WTC11 (cell line): ENCODE measurements around the gene GATM. TPM values are rescaled to one million over a fixed set of nuclear protein-coding genes. Genes with fewer than 3 reads are reported as not detected.

Experiments
- ATAC-seq: fragments of 200-7000 bp; cut with Tn5 transposase; 2 replicates; pipeline ENCODE4 v1.10.0; 2021; ENCODE audit warnings: mild to moderate bottlenecking, moderate library complexity
- Bru-seq: library from RNA; stranded (reverse); fragments of 400-500 nt; gene quantifications from one replicate; lab custom pipeline; 2021; lab: Mats Ljungman, UMichigan
- CTCF ChIA-PET: fragments of 300-600 bp; sonication (Branson Sonifier 250); formaldehyde crosslinking; loops from one replicate; lab custom pipeline; 2021; ENCODE audit warnings: antibody characterized with exemption; lab: Charles Lee
- POLR2A ChIA-PET: fragments of 350-600 bp; sonication (Branson Sonifier 250); formaldehyde crosslinking; loops from one replicate; lab custom pipeline; 2021; ENCODE audit warnings: antibody characterized with exemption; lab: Charles Lee
- DNase-seq: peaks from one replicate; pipeline ENCODE4 v3.0.0; 2021; ENCODE audit warnings: low spot score
- H3K27ac Mint-ChIP-seq: 2 replicates; pipeline ENCODE4 v1.8.0; 2021; ENCODE audit warnings: mixed read lengths
- H3K27me3 Mint-ChIP-seq: 2 replicates; pipeline ENCODE4 v1.8.0; 2021; ENCODE audit warnings: low read depth, mild to moderate bottlenecking, moderate library complexity, mixed read lengths
- H3K36me3 Mint-ChIP-seq: 2 replicates; pipeline ENCODE4 v1.8.0; 2021; ENCODE audit warnings: mixed read lengths
- H3K4me1 Mint-ChIP-seq: 2 replicates; pipeline ENCODE4 v1.8.0; 2022; ENCODE audit warnings: mixed read lengths
- H3K4me3 Mint-ChIP-seq: 2 replicates; pipeline ENCODE4 v1.8.0; 2021; ENCODE audit warnings: mild to moderate bottlenecking, moderate library complexity, mixed read lengths
- H3K9me3 Mint-ChIP-seq: 2 replicates; pipeline ENCODE4 v1.8.0; 2021; ENCODE audit warnings: mixed read lengths
- ATF1 ChIP-seq: sonication (generic); formaldehyde crosslinking; IDR thresholded peaks from 2 replicates; pipeline ENCODE4 v1.8.1; 2023; ENCODE audit warnings: mild to moderate bottlenecking, moderate library complexity, missing genetic modification reagents
- CREM ChIP-seq: sonication (generic); formaldehyde crosslinking; IDR thresholded peaks from 2 replicates; pipeline ENCODE4 v1.8.1; 2022; ENCODE audit warnings: mild to moderate bottlenecking, missing genetic modification reagents, moderate library complexity
- EMX1 ChIP-seq: fragments of 250-450 bp; sonication (Bioruptor Pico); IDR thresholded peaks from 2 replicates; pipeline ENCODE4 v1.8.0; 2021; ENCODE audit warnings: mild to moderate bottlenecking
- ETV6 ChIP-seq: sonication (generic); formaldehyde crosslinking; IDR thresholded peaks from 2 replicates; pipeline ENCODE4 v1.8.1; 2022; ENCODE audit warnings: mild to moderate bottlenecking, missing genetic modification reagents
- IRF2 ChIP-seq: sonication (generic); formaldehyde crosslinking; IDR thresholded peaks from 2 replicates; pipeline ENCODE4 v1.8.0; 2022; ENCODE audit warnings: low read depth, missing genetic modification reagents, borderline replicate concordance
- NR2C2 ChIP-seq: sonication (generic); formaldehyde crosslinking; IDR thresholded peaks from 2 replicates; pipeline ENCODE4 v1.8.0; 2022; ENCODE audit warnings: mild to moderate bottlenecking, missing genetic modification reagents
- TP53 ChIP-seq: sonication (generic); formaldehyde crosslinking; IDR thresholded peaks from 2 replicates; pipeline ENCODE4 v1.8.1; 2023; ENCODE audit warnings: mild to moderate bottlenecking, missing genetic modification reagents
- ZNF138 ChIP-seq: sonication (generic); formaldehyde crosslinking; conservative IDR thresholded peaks from 2 replicates; pipeline ENCODE4 v1.8.1; 2022; ENCODE audit warnings: mild to moderate bottlenecking, moderate library complexity, missing genetic modification reagents
- ZNF263 ChIP-seq: sonication (generic); formaldehyde crosslinking; IDR thresholded peaks from 2 replicates; pipeline ENCODE4 v1.8.1; 2022; ENCODE audit warnings: low read depth, mild to moderate bottlenecking, moderate library complexity, missing genetic modification reagents
- long read RNA-seq, 3 experiments: library from RNA in 1 of 3; library from capped mRNA in 1 of 3; library from polyadenylated mRNA in 1 of 3; unstranded in 2 of 3; stranded (forward) in 1 of 3; transcript quantifications; one replicate each; pipeline ENCODE4 v2.0.0, GENCODE V29; 2021
- total RNA-seq: library from RNA; stranded (reverse); gene quantifications from 3 replicates; pipeline ENCODE4 v1.2.3, GENCODE V29; 2021
- TF ChIP-seq, protein P1 (sequence below): sonication (generic); formaldehyde crosslinking; IDR thresholded peaks from 2 replicates; pipeline ENCODE4 v1.8.0; 2022; ENCODE audit warnings: mild to moderate bottlenecking, missing genetic modification reagents
- TF ChIP-seq, protein P2 (sequence below): sonication (generic); formaldehyde crosslinking; IDR thresholded peaks from 2 replicates; pipeline ENCODE4 v1.8.0; 2023; ENCODE audit warnings: missing genetic modification reagents, mild to moderate bottlenecking, borderline replicate concordance
- TF ChIP-seq, protein P3 (sequence below): sonication (generic); formaldehyde crosslinking; IDR thresholded peaks from 2 replicates; pipeline ENCODE4 v1.8.0; 2023; ENCODE audit warnings: mild to moderate bottlenecking, missing genetic modification reagents
- TF ChIP-seq, protein P4 (sequence below): sonication (generic); formaldehyde crosslinking; IDR thresholded peaks from 2 replicates; pipeline ENCODE4 v1.8.1; 2023; ENCODE audit warnings: mild to moderate bottlenecking, missing genetic modification reagents, moderate library complexity
- TF ChIP-seq, protein P5 (sequence below): sonication (generic); formaldehyde crosslinking; IDR thresholded peaks from 2 replicates; pipeline ENCODE4 v1.8.0; 2022; ENCODE audit warnings: mild to moderate bottlenecking, missing genetic modification reagents
- TF ChIP-seq, protein P6 (sequence below): sonication (generic); formaldehyde crosslinking; IDR thresholded peaks from 2 replicates; pipeline ENCODE4 v1.8.1; 2023; ENCODE audit warnings: mild to moderate bottlenecking, moderate library complexity, missing genetic modification reagents
- TF ChIP-seq, protein P7 (sequence below): fragments of 200-600 bp; IDR thresholded peaks from 2 replicates; pipeline ENCODE4 v1.8.0; 2022; ENCODE audit warnings: antibody characterized with exemption
- TF ChIP-seq, protein P8 (sequence below): fragments of 250-450 bp; sonication (Bioruptor Pico); IDR thresholded peaks from 2 replicates; pipeline ENCODE4 v1.9.0; 2021; ENCODE audit warnings: moderate library complexity, mild to moderate bottlenecking, inconsistent platforms, borderline replicate concordance

GATM gene, protein sequence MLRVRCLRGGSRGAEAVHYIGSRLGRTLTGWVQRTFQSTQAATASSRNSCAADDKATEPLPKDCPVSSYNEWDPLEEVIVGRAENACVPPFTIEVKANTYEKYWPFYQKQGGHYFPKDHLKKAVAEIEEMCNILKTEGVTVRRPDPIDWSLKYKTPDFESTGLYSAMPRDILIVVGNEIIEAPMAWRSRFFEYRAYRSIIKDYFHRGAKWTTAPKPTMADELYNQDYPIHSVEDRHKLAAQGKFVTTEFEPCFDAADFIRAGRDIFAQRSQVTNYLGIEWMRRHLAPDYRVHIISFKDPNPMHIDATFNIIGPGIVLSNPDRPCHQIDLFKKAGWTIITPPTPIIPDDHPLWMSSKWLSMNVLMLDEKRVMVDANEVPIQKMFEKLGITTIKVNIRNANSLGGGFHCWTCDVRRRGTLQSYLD
- total RNA-seq (10.1 to 18.0 TPM (median 17.0 TPM) in 3 replicates), Bru-seq, nascent RNA (percentile 54 among the genes with signal in this experiment)
- long read RNA-seq, experiment 1, transcript GATM-201 (9 exons, 2,597 nt): major isoform, 38 of 49 reads
- long read RNA-seq, experiment 1, partial matches to known transcripts: 5 of 49 reads
- long read RNA-seq, experiment 1, other reads (novel, unspliced or antisense): 1 of 49 reads
- long read RNA-seq, experiment 2, transcript GATM-201 (9 exons, 2,597 nt): major isoform, 23 of 34 reads
- long read RNA-seq, experiment 2, partial matches to known transcripts: 3 of 34 reads
- long read RNA-seq, experiment 2, other reads (novel, unspliced or antisense): 8 of 34 reads
- long read RNA-seq, experiment 3, transcript GATM-201 (9 exons, 2,597 nt): major isoform, 6 of 6 reads
- long read RNA-seq, experiment 3, partial matches to known transcripts: 0 of 6 reads
- long read RNA-seq, experiment 3, other reads (novel, unspliced or antisense): 0 of 6 reads

DNA sequence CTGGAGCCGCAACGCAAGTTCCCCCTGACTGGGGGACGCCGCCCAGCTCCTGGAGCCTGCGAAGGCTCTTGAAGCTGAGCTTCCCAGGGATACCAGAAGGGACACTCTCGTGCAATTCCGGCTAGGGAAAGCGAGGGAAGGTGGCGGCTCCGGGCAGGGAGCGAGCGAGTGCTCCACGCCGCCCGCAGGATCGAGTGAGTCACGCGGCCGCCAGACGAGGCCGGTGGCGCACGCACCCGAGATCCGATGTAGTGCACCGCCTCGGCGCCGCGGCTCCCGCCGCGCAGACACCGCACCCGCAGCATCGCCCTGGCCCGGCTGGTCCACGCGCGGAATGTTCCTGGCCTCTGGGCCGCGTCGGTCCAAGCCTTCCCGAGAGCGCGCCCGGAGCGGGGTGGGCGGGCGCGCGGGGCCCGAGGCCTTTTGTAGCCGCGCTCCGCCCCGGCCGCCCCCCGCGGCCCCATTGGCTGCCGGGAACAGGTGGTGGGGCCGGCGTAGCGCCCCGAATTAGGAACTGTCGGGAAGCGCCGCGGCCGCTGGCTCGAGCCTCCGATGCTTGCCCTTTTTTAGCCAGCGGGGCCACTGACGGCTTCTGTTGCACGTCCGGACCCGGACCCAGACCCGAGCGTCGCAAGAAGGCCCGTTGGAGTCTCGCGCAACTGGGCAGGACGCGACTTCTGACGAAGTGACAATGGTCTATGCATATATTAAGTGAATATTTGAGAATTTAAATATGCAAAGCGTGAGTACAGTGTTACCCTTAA lies at the start of gene GATM:
TSS of gene GATM (minus strand) at position 396 of the 764 bp plus-strand sequence. CDS start at position 305, 91 bp downstream.
- no peak within 1 kb of the TSS for H3K27ac Mint-ChIP-seq
- ATAC-seq (peak; percentile 88), DNase-seq (peak; percentile 74)
- peaks cover 11% of the 10 kb centered on the region for H3K4me1 Mint-ChIP-seq
- peaks cover 3% of the 10 kb centered on the region; the same call in 1 of the 2 replicates for H3K9me3 Mint-ChIP-seq
- H3K27me3 Mint-ChIP-seq: peaks cover 90% of the 10 kb centered on the region
- CTCF ChIA-PET: interaction anchor here (0.7 to 1.6 kb wide), 7 partner anchors 15 to 650 kb away, joined by 3 to 7 read pairs (median 4); a partner anchor contains a TSS
- peak within 1 kb of the TSS; percentile 83 for H3K4me3 Mint-ChIP-seq
- H3K36me3 Mint-ChIP-seq: peaks cover 7% of the 10 kb centered on the region; the same call in 1 of the 2 replicates
- POLR2A ChIA-PET: interaction anchor here (0.6 to 1.6 kb wide), 2 partner anchors 24 to 212 kb away, joined by 3 to 7 read pairs; a partner anchor contains a TSS
- TF ChIP-seq, protein P1, sequence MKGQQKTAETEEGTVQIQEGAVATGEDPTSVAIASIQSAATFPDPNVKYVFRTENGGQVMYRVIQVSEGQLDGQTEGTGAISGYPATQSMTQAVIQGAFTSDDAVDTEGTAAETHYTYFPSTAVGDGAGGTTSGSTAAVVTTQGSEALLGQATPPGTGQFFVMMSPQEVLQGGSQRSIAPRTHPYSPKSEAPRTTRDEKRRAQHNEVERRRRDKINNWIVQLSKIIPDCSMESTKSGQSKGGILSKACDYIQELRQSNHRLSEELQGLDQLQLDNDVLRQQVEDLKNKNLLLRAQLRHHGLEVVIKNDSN (CRISPR knock-in tag): peak; percentile 56; the same call in 1 of the 2 replicates
- TF ChIP-seq, protein P2, sequence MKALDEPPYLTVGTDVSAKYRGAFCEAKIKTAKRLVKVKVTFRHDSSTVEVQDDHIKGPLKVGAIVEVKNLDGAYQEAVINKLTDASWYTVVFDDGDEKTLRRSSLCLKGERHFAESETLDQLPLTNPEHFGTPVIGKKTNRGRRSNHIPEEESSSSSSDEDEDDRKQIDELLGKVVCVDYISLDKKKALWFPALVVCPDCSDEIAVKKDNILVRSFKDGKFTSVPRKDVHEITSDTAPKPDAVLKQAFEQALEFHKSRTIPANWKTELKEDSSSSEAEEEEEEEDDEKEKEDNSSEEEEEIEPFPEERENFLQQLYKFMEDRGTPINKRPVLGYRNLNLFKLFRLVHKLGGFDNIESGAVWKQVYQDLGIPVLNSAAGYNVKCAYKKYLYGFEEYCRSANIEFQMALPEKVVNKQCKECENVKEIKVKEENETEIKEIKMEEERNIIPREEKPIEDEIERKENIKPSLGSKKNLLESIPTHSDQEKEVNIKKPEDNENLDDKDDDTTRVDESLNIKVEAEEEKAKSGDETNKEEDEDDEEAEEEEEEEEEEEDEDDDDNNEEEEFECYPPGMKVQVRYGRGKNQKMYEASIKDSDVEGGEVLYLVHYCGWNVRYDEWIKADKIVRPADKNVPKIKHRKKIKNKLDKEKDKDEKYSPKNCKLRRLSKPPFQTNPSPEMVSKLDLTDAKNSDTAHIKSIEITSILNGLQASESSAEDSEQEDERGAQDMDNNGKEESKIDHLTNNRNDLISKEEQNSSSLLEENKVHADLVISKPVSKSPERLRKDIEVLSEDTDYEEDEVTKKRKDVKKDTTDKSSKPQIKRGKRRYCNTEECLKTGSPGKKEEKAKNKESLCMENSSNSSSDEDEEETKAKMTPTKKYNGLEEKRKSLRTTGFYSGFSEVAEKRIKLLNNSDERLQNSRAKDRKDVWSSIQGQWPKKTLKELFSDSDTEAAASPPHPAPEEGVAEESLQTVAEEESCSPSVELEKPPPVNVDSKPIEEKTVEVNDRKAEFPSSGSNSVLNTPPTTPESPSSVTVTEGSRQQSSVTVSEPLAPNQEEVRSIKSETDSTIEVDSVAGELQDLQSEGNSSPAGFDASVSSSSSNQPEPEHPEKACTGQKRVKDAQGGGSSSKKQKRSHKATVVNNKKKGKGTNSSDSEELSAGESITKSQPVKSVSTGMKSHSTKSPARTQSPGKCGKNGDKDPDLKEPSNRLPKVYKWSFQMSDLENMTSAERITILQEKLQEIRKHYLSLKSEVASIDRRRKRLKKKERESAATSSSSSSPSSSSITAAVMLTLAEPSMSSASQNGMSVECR (CRISPR knock-in tag): peak; percentile 61; the same call in 1 of the 2 replicates
- TF ChIP-seq, protein P3, sequence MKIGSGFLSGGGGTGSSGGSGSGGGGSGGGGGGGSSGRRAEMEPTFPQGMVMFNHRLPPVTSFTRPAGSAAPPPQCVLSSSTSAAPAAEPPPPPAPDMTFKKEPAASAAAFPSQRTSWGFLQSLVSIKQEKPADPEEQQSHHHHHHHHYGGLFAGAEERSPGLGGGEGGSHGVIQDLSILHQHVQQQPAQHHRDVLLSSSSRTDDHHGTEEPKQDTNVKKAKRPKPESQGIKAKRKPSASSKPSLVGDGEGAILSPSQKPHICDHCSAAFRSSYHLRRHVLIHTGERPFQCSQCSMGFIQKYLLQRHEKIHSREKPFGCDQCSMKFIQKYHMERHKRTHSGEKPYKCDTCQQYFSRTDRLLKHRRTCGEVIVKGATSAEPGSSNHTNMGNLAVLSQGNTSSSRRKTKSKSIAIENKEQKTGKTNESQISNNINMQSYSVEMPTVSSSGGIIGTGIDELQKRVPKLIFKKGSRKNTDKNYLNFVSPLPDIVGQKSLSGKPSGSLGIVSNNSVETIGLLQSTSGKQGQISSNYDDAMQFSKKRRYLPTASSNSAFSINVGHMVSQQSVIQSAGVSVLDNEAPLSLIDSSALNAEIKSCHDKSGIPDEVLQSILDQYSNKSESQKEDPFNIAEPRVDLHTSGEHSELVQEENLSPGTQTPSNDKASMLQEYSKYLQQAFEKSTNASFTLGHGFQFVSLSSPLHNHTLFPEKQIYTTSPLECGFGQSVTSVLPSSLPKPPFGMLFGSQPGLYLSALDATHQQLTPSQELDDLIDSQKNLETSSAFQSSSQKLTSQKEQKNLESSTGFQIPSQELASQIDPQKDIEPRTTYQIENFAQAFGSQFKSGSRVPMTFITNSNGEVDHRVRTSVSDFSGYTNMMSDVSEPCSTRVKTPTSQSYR: 0 out of 2 replicates have a peak, but pooled peaks have one; percentile 35
- TF ChIP-seq, protein P4, sequence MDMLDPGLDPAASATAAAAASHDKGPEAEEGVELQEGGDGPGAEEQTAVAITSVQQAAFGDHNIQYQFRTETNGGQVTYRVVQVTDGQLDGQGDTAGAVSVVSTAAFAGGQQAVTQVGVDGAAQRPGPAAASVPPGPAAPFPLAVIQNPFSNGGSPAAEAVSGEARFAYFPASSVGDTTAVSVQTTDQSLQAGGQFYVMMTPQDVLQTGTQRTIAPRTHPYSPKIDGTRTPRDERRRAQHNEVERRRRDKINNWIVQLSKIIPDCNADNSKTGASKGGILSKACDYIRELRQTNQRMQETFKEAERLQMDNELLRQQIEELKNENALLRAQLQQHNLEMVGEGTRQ (CRISPR knock-in tag): peak; percentile 71
- TF ChIP-seq EMX1 (no peak), ATF1 (0 out of 2 replicates have a peak, but pooled peaks have one; percentile 39), IRF2 (CRISPR knock-in tag) (no peak), ZNF263 (CRISPR knock-in tag) (peak; percentile 74), NR2C2 (CRISPR knock-in tag) (no peak), CREM (peak; percentile 72; the same call in 1 of the 2 replicates), ETV6 (peak; percentile 83), ZNF138 (CRISPR knock-in tag) (no peak), TP53 (CRISPR knock-in tag) (0 out of 2 replicates have a peak, but pooled peaks have one; percentile 44)
- TF ChIP-seq, protein P5, sequence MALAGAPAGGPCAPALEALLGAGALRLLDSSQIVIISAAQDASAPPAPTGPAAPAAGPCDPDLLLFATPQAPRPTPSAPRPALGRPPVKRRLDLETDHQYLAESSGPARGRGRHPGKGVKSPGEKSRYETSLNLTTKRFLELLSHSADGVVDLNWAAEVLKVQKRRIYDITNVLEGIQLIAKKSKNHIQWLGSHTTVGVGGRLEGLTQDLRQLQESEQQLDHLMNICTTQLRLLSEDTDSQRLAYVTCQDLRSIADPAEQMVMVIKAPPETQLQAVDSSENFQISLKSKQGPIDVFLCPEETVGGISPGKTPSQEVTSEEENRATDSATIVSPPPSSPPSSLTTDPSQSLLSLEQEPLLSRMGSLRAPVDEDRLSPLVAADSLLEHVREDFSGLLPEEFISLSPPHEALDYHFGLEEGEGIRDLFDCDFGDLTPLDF (CRISPR knock-in tag): peak; percentile 75; the same call in 1 of the 2 replicates
- TF ChIP-seq, protein P6, sequence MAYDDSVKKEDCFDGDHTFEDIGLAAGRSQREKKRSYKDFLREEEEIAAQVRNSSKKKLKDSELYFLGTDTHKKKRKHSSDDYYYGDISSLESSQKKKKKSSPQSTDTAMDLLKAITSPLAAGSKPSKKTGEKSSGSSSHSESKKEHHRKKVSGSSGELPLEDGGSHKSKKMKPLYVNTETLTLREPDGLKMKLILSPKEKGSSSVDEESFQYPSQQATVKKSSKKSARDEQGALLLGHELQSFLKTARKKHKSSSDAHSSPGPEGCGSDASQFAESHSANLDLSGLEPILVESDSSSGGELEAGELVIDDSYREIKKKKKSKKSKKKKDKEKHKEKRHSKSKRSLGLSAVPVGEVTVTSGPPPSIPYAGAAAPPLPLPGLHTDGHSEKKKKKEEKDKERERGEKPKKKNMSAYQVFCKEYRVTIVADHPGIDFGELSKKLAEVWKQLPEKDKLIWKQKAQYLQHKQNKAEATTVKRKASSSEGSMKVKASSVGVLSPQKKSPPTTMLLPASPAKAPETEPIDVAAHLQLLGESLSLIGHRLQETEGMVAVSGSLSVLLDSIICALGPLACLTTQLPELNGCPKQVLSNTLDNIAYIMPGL (CRISPR knock-in tag): peak; percentile 71
- TF ChIP-seq, protein P7, sequence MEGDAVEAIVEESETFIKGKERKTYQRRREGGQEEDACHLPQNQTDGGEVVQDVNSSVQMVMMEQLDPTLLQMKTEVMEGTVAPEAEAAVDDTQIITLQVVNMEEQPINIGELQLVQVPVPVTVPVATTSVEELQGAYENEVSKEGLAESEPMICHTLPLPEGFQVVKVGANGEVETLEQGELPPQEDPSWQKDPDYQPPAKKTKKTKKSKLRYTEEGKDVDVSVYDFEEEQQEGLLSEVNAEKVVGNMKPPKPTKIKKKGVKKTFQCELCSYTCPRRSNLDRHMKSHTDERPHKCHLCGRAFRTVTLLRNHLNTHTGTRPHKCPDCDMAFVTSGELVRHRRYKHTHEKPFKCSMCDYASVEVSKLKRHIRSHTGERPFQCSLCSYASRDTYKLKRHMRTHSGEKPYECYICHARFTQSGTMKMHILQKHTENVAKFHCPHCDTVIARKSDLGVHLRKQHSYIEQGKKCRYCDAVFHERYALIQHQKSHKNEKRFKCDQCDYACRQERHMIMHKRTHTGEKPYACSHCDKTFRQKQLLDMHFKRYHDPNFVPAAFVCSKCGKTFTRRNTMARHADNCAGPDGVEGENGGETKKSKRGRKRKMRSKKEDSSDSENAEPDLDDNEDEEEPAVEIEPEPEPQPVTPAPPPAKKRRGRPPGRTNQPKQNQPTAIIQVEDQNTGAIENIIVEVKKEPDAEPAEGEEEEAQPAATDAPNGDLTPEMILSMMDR: no peak
- TF ChIP-seq, protein P8, sequence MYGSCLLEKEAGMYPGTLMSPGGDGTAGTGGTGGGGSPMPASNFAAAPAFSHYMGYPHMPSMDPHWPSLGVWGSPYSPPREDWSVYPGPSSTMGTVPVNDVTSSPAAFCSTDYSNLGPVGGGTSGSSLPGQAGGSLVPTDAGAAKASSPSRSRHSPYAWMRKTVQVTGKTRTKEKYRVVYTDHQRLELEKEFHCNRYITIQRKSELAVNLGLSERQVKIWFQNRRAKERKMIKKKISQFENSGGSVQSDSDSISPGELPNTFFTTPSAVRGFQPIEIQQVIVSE (CRISPR knock-in tag): no peak
